Activated CD4-positive, CD25-positive, alpha-beta regulatory T cell treated with anti-CD3 and anti-CD28 coated beads, Interleukin-2, amount 50 U/mL, for 72 hours (primary cell): ENCODE data around the gene TMEM179.

Experiments used
- DNase-seq: peaks from one replicate; pipeline ENCODE4 v3.0.0; 2021

TMEM179 gene

DNA sequence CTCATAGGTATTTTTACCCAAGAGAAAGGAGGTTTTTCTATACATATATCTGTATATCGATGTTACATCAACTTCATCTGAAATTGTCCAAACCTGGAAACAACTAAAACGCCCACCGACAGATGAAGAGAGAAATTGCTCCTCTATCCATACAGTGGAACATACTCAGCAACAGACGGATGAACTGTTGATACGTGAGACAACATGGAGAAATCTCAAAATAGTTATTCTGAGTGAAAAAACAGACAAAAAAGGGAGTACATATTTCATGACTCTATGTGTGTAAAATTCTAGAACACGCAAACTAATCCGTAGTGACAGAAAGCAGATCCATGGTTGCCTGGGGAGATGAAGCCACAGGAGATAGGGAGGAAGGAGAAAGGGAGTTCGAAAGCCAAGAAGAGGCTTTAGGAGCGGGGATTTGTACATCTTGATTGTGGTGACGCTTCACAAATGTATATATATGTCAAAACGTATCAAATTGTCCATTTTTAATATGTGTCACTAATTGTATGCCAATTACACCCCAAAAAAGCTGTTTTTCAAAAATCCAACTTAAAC lies 62.6 kb downstream of the TMEM179 start:
- DNase-seq: no peak
